HEK293T (cell line): ENCODE data around the gene SLC44A3.

ENCODE experiments used
- ELF4 ChIP-seq: fragments of 450-650 bp; IDR thresholded peaks from 2 replicates; pipeline ENCODE4 v1.6.1; 2017; ENCODE audit warnings: antibody characterized with exemption
- FOXA1 ChIP-seq: fragments of 450-650 bp; IDR thresholded peaks from 2 replicates; pipeline ENCODE4 v1.6.1; 2016; ENCODE audit warnings: mild to moderate bottlenecking
- FOXK2 ChIP-seq: fragments of 450-650 bp; IDR thresholded peaks from 2 replicates; pipeline ENCODE4 v1.6.1; 2016; ENCODE audit warnings: mild to moderate bottlenecking
- FOXM1 ChIP-seq: fragments of 450-650 bp; IDR thresholded peaks from 2 replicates; pipeline ENCODE4 v1.6.1; 2017; ENCODE audit warnings: mild to moderate bottlenecking, borderline replicate concordance
- HDGF ChIP-seq: fragments of 450-650 bp; IDR thresholded peaks from 2 replicates; pipeline ENCODE4 v1.6.1; 2017; ENCODE audit warnings: antibody characterized with exemption, borderline replicate concordance
- NFRKB ChIP-seq: fragments of 450-650 bp; IDR thresholded peaks from 2 replicates; pipeline ENCODE4 v1.6.1; 2016; ENCODE audit warnings: mild to moderate bottlenecking, moderate library complexity
- SUZ12 ChIP-seq: fragments of 450-650 bp; IDR thresholded peaks from 2 replicates; pipeline ENCODE4 v1.6.1; 2016; ENCODE audit warnings: mild to moderate bottlenecking
- TARDBP ChIP-seq: fragments of 450-650 bp; IDR thresholded peaks from 2 replicates; pipeline ENCODE4 v1.6.1; 2016
- TF ChIP-seq, protein P1 (sequence below): fragments of 450-650 bp; IDR thresholded peaks from 2 replicates; pipeline ENCODE4 v1.6.1; 2016

DNA sequence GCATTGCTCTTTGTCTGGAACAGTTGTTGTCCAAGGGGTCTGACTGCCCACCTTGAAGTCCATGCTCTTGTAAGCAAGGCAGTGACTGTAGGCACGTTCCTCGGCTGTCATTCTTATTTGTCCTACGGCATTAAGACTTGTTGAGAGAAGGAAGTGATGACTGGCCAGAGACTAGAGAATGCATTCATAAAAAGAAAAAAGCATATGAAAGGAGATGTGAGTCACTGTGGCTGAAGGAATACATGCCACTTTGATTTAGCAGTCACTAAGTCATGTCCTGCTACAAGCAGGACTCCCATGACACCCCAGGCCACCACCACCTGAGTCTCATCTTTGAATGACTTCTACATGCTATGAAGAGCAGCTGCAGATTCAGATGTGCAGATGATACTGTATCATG, 56.2 kb downstream of the SLC44A3 start:
- no peak for TF ChIP-seq FOXK2
- no peak for TF ChIP-seq NFRKB
- TF ChIP-seq, protein P1, sequence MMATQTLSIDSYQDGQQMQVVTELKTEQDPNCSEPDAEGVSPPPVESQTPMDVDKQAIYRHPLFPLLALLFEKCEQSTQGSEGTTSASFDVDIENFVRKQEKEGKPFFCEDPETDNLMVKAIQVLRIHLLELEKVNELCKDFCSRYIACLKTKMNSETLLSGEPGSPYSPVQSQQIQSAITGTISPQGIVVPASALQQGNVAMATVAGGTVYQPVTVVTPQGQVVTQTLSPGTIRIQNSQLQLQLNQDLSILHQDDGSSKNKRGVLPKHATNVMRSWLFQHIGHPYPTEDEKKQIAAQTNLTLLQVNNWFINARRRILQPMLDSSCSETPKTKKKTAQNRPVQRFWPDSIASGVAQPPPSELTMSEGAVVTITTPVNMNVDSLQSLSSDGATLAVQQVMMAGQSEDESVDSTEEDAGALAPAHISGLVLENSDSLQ: no peak
- no peak for TF ChIP-seq TARDBP
- no peak for TF ChIP-seq SUZ12
- TF ChIP-seq HDGF: no peak
- TF ChIP-seq FOXM1: no peak
- no peak for TF ChIP-seq ELF4
- no peak for TF ChIP-seq FOXA1
